H1 (cell line): ENCODE data around the gene FGF14. TPM values are rescaled to one million over a fixed set of nuclear protein-coding genes. Genes with fewer than 3 reads are reported as not detected.

Source experiments
- CEBPB ChIP-seq: IDR thresholded peaks from 2 replicates; pipeline ENCODE4 v1.6.1; 2012; ENCODE audit warnings: low read depth, low read length
- SP2 ChIP-seq: IDR thresholded peaks from 2 replicates; pipeline ENCODE4 v1.6.1; 2012; ENCODE audit warnings: mild to moderate bottlenecking, low read length, inconsistent platforms
- ZNF274 ChIP-seq: IDR thresholded peaks from 2 replicates; pipeline ENCODE4 v1.7.0; 2012; ENCODE audit warnings: low read length, borderline replicate concordance; ENCODE audit errors: extremely low read depth
- polyA plus RNA-seq, 7 experiments: library from polyadenylated mRNA; depleted of rRNA in 3 of 7; stranded (reverse) in 5 of 7; unstranded in 2 of 7; fragments of >200 nt in 5 of 7; fragments of 200-250 nt in 2 of 7; gene quantifications; 1 replicate in 5 of 7; 2 replicates in 1 of 7; 4 replicates in 1 of 7; pipeline versions ENCODE4 v1.2.1 to v1.2.3, GENCODE V29; 2011 to 2013; ENCODE audit warnings: missing spikeins in 2 of 7, mixed read lengths in 2 of 7
- total RNA-seq: library from RNA; stranded (reverse); fragmentation: NEBNext Ultra II Directional; extraction: Animal tissue kit (Norgen Biotek cat#: 25700); gene quantifications from 2 replicates; pipeline ENCODE4 v1.2.1, GENCODE V29; 2021

FGF14 gene
- total and polyA plus RNA-seq, 2 of the 8 experiments (the other 6 are each of a cell fraction or from before 2014, with no cell fraction given), result 0.05 to 0.58 TPM

- TF ChIP-seq ZNF274 (no peak), CEBPB (no peak), SP2 (no peak)
Observed at GRCh38 chr13:101951114-101951513, 450.7 kb downstream of the FGF14 start (continued).
